ENCODE data around the gene RP9. TPM values are rescaled to one million over a fixed set of nuclear protein-coding genes. Genes with fewer than 3 reads are reported as not detected.

RP9 gene
- total and polyA plus RNA-seq, 2 of the 13 experiments (the other 11 are each of a cell fraction or from before 2014, with no cell fraction given) = 14.2 to 18.6 TPM

- TF ChIP-seq ZFP36L1 (CRISPR knock-in tag; IDR thresholded peaks at IDR 0.05) = no peak
- TF ChIP-seq, protein P1, sequence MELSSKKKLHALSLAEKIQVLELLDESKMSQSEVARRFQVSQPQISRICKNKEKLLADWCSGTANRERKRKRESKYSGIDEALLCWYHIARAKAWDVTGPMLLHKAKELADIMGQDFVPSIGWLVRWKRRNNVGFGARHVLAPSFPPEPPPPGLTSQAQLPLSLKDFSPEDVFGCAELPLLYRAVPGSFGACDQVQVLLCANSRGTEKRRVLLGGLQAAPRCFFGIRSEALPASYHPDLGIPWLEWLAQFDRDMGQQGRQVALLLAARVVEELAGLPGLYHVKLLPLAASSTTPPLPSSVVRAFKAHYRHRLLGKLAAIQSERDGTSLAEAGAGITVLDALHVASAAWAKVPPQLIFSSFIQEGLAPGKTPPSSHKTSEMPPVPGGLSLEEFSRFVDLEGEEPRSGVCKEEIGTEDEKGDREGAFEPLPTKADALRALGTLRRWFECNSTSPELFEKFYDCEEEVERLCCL (CRISPR knock-in tag; IDR thresholded peaks at IDR 0.05; ENCODE audit: borderline replicate concordance) = no peak
- no peak for TF ChIP-seq ZNF740 (CRISPR knock-in tag; IDR thresholded peaks at IDR 0.05)
- TF ChIP-seq, protein P2, sequence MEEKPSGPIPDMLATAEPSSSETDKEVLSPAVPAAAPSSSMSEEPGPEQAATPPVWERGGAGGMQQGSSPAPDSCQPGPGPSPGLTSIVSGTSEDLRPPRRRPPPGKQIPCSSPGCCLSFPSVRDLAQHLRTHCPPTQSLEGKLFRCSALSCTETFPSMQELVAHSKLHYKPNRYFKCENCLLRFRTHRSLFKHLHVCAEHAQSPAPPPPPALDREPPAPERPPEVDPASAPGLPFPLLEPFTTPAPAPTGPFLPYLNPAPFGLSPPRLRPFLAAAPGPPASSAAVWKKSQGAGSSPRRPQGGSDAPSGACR (CRISPR knock-in tag; IDR thresholded peaks at IDR 0.05) = no peak
- TF ChIP-seq CHD4 (IDR thresholded peaks at IDR 0.05; ENCODE audit: borderline replicate concordance, low read length) = no peak
- no peak for TF ChIP-seq PCBP2 (optimal IDR thresholded peaks at IDR 0.05; ENCODE audit: low read depth, low read length, poor library complexity, severe bottlenecking)
- no peak for TF ChIP-seq SMAD3 (CRISPR knock-in tag; IDR thresholded peaks at IDR 0.05)
- TF ChIP-seq PITX1 (CRISPR knock-in tag; IDR thresholded peaks at IDR 0.05) = no peak
- TF ChIP-seq ZNF383 (CRISPR knock-in tag; IDR thresholded peaks at IDR 0.05; ENCODE audit: borderline replicate concordance) = no peak
- peak; percentile 37; the same call in 1 of the 2 replicates for TF ChIP-seq SIN3A (IDR thresholded peaks at IDR 0.05; ENCODE audit: borderline replicate concordance, low read depth, low read length)
- no peak for TF ChIP-seq TCF7 (IDR thresholded peaks at IDR 0.05; ENCODE audit: low read depth)
- peak; percentile 98 for TF ChIP-seq ZNF574 (CRISPR knock-in tag; IDR thresholded peaks at IDR 0.05)
- TF ChIP-seq ZNF7 (CRISPR knock-in tag; IDR thresholded peaks at IDR 0.05) = no peak
- TF ChIP-seq ZNF546 (CRISPR knock-in tag; conservative IDR thresholded peaks at IDR 0.05) = 0 out of 2 replicates have a peak, but pooled peaks have one; percentile 39
- 0 out of 2 replicates have a peak, but pooled peaks have one; percentile 39 for TF ChIP-seq ZNF34 (CRISPR knock-in tag; IDR thresholded peaks at IDR 0.05; ENCODE audit: borderline replicate concordance)
- no peak for TF ChIP-seq HMG20A (CRISPR knock-in tag; IDR thresholded peaks at IDR 0.05; ENCODE audit: borderline replicate concordance)
- TF ChIP-seq ZNF652 (CRISPR knock-in tag; IDR thresholded peaks at IDR 0.05; ENCODE audit: borderline replicate concordance, low read depth) = no peak
- no peak for TF ChIP-seq GMEB2 (CRISPR knock-in tag; IDR thresholded peaks at IDR 0.05; ENCODE audit: low read depth)
- TF ChIP-seq LCORL (IDR thresholded peaks at IDR 0.05) = no peak
- peak; percentile 55; the same call in 1 of the 2 replicates for TF ChIP-seq LCORL (CRISPR knock-in tag; IDR thresholded peaks at IDR 0.05)
- TF ChIP-seq ZNF253 (CRISPR knock-in tag; IDR thresholded peaks at IDR 0.05; ENCODE audit: borderline replicate concordance) = no peak
- TF ChIP-seq TEF (CRISPR knock-in tag; IDR thresholded peaks at IDR 0.05) = no peak
- TF ChIP-seq ZFY (CRISPR knock-in tag; IDR thresholded peaks at IDR 0.05) = peak; percentile 90
Observed at GRCh38 chr7:33109005-33109757, at the start of gene RP9 (continued).
